CD4-positive, alpha-beta T cell treated with Interleukin-2 at 100 ng/mL for 4 hours (primary cell): ENCODE measurements around the gene HBM.
"Not testable (repeated sequence)": the region's sequence is repeated elsewhere in the genome, so short reads cannot be mapped to it uniquely, and the experiment has no call there.

ENCODE experiments used
- DNase-seq: peaks from one replicate; pipeline ENCODE4 v3.0.0-alpha.2; 2020; ENCODE audit warnings: low spot score

HBM gene

DNA sequence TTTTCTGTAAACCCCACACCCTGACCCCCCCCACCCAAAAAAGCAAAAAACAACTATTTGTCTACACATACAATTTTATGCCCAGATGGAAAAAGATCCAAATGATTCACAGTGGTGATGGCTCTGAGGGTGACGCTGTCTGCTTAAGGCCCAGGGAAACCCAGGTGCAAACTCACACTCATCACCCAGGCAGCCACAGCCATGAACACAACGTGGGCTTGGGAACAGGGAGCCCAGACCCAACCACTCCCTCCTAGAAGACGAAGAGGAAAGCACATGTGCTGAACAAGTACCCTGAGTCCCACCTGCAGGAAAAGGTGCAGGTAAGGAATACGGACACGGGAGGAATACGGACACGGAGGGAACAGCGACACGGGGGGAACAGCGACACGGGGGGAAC is 19.9 kb downstream of the HBM start:
- DNase-seq: no peak

DNA sequence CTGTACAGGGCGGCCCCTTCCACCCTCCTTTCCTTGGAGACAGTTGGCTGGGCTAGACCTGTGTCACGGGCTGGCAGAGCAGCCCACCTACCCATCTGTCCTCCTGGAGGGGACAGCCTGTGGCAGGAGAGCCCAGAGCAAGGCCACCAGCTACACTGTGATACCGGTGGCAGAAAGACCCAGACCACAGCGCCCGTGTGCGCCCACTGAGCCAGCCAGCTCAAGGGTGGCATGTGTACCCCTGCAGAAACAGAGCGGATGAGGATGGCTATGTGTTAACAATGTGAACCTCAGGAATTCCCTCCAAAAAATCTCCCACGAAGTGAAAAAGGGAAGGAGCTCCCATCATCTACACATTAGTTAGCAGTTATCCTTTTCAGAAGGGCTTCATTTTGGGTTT is 21.6 kb downstream of the HBM start:
- DNase-seq: no peak

DNA sequence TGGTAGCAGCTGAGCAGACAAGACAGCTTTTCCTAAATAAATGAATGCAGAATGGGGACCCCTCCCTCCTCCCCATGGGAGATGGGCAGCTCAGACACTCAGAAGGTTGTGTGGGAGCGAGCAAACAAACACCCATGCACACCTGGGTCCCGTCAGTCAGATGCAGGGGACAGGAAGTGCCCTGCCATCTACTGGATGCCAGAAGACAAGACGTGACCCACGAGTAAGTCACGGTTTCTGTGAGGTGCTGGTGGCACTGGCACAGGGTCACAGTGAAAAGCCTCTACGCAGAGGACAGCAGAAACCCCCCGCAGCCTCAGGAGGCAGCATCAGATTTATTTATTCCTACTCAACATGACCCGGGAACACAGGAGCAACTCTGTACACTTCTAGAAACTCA is 22.9 kb downstream of the HBM start:
- peak; percentile 23 for DNase-seq

DNA sequence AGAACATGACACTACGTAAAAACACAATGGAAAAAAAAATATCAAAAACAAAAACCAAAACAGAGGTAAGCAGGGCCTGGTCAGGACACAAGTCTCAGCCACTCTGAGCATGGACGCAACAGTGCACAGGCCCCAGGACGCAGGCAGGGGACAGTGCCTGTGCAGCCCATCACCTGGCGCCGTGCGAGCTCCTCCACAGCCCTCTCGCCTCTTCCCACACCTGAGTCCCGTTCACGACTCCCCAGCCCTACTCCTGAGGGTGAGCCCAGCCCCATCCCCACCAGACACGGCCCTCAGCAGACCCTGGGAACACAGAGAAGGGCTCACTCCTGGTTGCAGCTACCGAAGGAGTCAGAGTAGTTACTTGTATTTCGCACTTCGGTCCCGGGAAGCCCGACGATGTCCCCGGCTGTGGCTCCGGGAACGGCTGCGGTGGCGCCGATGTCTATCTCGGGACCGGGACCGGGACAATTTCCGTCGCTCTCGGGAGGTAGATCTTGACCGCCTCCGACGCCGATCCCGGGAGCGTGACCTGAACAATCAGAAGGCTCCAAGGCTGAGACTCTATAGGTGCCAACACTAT is 23.9 kb downstream of the HBM start:
- no peak for DNase-seq

DNA sequence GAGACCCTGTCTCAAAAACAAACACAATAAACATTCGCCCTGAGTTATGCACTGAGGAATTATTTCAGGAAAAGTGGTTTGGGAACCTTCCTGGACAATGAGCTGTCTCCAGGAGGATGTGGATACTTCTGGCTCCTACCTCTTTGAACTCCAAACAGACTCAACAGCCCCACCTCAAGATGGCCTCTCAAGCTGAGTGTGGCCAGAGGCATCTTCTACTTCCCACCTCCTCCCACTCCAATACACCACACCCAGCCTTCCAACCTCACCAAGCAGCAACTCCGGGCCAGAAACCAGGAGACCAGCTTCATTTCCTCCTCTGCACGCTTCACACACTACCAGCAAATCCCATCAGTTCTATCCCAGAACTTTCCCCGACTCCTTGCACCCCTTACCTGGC is 26.1 kb downstream of the HBM start:
- no peak for DNase-seq

DNA sequence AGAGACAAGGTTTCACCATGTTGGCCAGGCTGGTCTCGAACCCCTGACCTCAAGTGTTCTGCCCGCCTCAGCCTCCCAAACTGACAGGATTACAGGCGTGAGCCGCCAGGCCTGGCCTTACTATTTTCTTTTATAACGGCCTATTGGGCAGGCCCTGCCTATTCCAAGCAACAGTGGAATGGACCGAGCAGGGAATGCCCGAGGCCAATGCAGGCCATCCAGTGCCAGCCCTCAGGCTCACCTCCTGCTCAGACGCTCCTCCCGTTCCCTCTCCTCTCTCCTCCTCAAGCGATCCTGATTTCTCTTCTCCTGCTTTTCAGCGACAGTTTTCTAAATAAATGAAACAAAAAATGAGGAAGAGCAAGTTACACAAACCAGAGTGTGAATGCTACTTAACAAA is 26.9 kb downstream of the HBM start:
- DNase-seq: no peak

DNA sequence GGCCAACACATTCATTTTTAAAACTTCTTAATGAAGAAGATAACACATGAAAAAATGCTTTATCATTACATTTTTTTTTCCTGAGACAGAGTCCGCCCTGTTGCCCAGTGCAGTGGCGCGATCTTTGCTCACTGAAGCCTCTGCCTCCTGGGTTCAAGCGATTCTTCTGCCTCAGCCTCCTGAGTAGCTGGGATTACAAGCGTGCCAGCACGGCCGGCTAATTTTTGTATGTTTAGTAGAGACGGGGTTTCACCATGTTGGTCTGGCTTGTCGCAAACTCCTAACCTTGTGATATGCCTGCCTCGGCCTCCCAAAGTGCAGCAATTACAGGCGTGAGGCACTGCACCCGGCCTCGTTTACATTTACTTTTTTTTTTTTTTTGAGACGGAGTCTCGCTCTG is 27.7 kb downstream of the HBM start:
- DNase-seq: no peak

DNA sequence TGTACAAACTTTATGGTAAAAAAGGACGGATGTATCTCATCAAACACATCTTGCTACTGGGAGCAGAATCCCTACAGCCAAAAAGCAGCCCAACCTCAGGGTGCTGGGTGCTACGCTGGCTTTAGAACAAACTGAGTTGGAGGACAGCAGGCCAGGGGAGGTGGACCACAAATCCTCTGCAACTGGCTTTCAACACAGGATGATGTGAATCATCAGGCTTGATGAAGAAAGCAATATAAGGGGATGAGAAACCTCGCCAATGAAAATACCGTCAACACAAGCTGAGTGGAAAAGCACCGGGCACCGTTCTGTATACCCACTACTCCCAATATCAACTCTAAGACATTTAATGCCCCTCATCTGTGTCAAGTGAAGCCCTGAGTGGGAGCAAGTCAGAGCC is 28.7 kb downstream of the HBM start:
- DNase-seq: no peak

DNA sequence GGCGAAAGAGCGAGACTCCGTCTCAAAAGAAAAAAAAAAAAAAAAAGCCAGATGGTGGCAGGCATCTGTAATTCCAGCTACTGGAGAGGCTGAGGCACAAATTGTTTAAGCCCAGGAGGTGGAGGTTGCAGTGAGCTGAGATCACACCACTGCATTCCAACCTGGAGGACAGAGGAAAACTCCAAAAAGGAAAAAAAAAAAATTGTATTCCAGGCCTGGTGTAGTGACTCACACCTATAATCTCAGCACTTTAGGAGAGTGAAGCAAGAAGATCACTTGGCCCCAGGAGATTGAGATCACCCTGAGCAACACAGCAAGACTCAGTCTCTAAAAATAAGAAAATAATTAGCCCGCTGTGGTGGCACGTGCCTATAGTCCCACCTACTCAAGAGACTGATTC is 34.6 kb downstream of the HBM start:
- no peak for DNase-seq

DNA sequence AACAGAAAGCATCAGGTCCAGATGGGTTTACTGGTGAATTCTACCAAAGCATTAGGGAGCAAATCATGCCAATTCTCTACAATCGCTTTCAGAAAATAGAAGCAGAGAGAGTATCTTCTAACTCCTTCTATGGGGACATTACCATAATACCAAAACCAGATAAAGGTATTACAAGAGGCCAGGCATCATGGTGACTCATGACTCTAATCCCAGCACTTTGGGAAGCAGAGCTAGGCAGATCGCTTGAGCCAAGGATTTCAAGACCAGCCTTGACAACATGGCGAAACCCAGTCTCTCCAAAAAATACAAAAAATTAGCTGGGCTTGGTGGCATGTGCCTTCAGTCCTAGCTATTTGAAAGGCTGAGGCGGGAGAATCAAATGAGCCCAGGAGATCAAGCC is 37.5 kb downstream of the HBM start:
- DNase-seq: no peak

DNA sequence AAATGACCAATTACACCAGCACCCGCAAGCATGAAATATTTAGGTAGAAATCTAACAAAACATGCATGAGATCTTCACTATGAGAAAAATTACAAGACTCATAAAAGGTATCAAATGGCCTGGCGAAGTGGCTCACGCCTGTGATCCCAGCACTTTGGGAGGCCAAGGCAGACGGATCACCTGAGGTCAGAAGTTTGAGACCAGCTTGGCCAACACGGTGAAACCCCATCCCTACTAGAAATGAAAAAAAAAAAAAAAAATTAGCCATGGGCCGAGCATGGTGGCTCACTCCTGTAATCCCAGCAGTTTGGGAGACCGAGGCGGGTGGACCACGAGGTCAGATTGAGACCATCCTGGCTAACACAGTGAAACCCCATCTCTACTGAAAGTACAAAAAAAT is 38.3 kb downstream of the HBM start:
- not testable (repeated sequence) for DNase-seq

DNA sequence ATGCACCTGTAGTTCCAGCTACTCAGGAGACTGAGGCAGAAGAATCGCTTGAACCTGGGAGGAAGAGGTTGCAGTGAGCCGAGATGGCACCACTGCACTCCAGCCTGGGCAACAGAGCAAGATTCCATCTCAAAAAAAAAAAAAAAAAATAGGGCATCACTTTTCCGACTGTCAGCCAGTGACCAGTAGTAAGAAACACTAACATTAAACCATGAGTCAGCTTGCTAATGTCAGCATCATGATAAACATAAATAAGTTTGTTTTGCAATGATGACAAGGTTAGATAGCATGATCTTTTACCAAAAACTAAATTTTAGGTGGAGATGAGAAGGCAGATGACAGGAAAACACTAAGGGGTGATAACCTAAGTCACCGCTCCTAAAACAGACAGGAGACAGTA is 43.6 kb downstream of the HBM start:
- not testable (repeated sequence) for DNase-seq

DNA sequence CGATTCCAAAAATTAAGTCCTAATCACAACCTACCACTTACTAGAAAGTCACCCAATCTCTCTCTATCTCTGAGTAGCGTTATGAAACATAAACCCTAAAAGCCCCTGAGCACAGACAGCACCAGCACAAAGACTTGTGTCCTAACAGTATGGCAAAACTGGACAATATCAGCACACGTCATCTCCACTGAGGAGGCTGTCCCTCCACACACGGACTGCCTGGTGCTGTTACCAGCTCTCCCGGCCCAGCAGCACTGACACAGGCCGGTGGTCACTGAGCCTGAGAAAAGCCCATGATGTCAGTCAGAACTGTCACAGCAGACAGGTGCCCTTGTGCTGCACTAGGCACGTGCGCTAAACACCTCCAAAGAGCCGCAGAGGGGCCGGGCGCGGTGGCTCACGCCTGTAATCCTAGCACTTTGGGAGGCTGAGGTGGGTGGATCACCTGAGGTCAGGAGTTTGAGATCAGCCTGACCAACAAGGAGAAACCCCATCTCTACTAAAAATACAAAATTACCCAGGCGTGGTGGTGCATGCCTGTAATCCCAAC is 45.9 kb downstream of the HBM start:
- not testable (repeated sequence) for DNase-seq

DNA sequence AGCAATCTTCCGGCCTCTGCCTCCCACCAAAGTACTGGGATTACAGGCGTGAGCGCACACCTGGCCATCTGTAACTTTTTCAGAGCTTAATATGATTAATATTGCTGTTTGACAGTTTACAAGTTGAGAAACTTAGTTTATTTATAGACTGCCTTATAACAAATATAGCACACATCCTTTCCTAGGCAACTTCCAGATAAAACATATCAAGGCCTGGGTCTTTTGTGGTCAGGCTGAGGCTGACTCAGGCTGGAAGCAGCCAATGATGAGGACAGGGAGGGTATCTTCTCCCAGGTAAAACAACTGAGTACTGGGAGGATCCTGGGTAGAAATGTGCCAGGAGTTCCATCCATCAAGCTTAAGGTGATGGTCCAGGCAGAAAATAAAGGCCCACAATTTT is 47.2 kb downstream of the HBM start:
- DNase-seq: no peak
